Pulmonary artery endothelial cell (primary cell): ENCODE results near the gene TCF25. TPM values are rescaled to one million over a fixed set of nuclear protein-coding genes. Genes with fewer than 3 reads are reported as not detected.

Experiments used
- DNase-seq: peaks from one replicate; pipeline ENCODE4 v3.0.0-alpha.2; 2011; ENCODE audit warnings: low read depth, low spot score
- total RNA-seq: library from RNA; depleted of rRNA; stranded (reverse); fragments of >200 nt; gene quantifications from 2 replicates; pipeline ENCODE4 v1.2.3, GENCODE V29; 2014

TCF25 gene
- total RNA-seq, 1 donor from 2014 or later = 226 TPM

DNA sequence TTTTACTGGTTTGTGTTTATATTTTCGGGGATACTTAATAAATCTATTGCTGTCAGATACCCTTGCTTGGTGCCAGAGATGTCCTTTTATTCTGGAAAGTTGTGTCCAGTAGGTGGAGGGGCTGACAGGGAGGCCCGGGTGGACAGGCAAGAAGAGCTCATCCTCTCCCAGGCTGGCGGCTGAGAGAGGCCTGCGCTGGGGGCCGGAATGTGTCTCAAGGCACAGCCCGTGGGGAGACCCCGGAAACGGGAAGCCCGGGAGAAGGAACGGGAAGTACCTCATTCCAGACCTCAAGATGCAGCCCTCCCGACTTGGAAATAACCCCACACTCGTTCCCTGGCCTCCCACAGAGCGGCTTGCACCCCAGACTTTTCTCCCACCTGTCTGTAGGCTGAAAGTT is 62.6 kb downstream of the TCF25 start:
- DNase-seq = no peak

DNA sequence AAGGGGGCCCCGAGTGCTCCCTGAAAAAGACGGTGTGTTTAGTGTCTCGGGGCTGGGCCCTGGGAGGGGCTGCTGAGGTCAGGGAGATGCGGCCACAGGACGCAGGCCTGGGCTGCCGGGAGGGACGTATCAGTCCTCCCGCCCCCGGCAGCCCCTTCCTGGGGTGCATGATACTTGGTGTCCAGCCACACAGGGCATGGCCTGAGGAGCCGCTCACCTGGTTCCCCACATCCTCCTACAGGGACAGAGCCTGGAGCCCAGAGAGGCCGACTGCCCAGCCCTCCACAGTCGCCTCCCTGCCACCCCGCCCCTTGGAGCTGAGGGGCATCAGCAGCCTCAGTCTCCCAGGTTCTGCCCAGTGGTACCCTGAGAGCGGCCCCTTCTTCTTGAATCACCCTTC is 63.1 kb downstream of the TCF25 start:
- DNase-seq = no peak

DNA sequence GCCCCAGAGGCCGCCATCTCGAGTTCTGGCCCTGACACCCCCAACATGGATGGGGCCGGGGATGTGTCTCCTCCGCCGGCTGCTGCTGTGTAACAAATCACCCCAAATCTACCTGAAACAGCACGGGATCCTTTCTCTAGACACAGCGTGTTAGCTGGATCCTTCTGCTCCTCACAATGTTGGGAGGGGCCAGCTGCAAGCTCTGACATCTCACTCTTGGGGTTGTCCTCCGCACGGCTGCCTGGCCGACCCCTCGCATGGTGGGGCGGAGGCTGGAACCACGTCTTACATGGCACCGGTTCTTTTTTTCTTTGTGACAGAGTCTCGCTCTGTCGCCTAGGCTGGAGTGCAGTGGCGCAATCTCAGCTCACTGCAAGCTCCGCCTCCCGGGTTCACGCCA is 63.6 kb downstream of the TCF25 start:
- DNase-seq = no peak

DNA sequence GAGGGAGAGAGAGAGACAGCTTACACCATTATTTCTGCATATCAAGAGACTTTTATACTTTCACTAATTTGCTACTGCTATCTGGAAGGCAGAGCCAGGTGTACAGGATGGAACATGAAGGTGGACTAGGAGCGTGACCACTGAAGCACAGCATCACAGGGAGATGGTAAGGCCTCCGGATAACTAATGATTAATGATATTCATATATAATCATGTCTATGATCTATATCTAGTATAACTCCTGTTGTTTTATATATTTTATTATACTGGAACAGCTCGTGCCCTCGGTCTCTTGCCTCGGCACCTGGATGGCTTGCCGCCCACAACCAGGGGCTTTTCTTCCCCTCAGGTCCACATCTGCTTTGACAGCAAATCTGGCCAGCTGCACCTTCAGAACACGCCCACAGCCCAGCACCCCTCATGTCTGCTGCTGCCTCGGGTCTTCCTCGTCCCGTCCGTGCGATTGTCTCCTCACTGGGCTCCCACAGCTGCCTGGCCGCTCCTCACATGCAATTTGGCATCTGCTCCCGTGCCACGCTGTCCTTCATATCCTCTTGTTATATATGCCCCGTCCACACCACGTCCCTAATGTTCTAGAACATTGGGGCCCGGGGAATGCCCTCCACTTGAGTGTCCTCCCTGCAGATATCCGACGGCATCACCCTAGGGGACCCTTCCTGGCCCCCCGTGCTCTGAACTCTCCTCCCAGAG is 64.9 kb downstream of the TCF25 start:
- no peak for DNase-seq

DNA sequence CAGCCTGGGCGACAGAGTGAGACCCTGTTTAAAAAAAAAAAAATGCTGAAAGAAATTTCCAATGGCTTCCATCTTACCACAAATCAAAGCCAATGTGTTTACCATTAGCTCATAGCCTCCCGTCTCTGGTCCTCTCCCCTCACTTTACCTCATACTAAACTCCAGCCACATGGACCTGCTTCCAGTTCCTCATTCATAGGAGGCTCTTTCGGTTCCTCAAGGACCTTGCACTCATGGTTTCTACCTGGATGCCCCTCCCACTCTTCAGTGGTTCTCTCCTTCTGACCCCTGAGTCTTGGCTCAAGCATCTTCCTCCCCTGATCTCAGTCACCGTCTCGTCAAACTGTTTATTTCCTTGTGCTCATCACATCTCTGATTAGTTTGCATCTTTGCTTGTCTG is 71.4 kb downstream of the TCF25 start:
- DNase-seq = no peak

DNA sequence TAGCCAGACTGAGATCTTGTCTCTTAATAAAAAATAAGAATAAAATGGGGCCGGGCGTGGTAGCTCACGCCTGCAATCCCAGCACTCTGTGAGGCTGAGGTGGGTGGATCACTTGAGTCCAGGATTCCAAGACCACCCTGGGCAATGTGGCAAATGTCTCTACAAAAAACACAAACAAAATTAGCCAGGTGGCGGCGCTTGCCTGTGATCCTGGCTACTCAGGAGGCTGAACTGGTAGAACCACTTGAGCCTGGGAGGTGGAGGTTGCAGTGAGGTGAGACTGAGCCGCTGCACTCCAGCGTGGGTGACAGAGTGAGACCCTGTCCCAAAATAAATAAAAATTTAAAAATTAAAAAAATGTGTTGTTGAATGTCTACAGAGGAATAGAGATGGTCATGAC is 72.3 kb downstream of the TCF25 start:
- no peak for DNase-seq

DNA sequence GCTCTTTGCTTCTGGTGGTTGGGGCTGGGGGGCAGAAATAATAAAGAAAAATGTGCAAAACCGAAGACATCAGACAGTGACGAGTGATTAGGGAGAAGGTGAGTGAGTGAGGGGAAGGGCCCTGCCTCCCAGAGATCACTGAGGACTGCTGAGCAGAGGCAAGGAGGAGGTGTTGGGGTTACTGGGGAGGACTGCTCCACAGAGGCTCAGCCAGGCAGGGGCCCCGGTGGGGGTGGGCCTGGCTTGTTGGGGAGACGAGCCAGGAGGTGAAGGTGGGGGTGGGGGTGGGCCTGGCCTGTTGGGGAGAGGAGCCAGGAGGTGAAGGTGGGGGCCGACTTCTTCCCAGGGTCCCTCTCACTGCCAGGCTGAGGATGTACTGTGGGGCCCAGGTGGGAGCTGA is 73.1 kb downstream of the TCF25 start:
- DNase-seq = no peak

DNA sequence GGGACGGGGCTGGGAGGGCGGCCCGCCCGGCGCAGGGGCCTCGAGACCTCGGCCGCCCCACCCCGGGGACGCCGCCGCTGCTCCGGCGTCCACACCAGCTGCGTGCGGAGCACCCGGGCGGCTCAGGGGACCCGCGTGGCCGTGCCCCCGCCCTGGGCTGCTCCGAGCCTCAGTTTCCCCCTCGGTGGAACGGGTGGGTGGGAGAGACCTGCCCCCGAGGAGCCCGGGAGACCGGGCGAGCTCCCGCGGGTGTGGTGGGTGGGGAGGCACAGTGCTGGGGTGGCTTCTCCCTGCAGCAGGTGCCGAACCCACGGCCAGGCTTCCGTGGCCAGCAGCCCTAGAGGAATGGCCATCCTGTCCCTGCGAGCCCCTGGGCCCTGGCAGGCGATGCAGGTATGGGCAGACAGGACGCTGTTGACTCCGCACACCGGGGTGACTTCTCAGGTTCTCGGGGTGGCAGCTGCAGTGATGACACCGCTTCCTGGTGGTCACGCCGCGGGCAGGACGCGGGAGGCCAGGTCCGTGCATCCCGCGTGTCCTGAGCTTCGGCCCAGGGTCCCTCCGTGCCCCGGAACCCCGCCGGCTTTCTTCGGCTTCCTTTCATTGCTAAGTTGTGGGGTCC is 75.8 kb downstream of the TCF25 start:
- no peak for DNase-seq

DNA sequence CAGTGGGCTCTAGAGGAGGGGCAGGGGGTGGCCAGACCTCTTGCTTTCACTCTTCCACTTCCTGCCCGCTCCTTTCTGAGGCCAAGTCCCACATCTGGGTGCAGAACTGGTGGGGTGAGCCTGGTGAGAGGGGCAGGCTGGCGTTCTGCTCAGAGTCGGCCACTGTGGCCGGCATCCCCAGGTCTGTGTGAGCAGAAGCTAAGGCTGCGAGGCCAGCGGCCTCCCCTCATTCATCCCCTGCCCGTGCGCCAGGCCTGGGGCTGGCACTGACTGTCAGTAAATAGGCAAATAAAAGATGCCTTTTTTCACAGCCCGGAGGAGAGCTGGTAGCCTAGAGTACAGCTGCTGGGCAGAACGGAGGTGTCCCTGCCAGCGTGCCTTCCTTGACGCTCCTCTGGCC is 76.4 kb downstream of the TCF25 start:
- no peak for DNase-seq

DNA sequence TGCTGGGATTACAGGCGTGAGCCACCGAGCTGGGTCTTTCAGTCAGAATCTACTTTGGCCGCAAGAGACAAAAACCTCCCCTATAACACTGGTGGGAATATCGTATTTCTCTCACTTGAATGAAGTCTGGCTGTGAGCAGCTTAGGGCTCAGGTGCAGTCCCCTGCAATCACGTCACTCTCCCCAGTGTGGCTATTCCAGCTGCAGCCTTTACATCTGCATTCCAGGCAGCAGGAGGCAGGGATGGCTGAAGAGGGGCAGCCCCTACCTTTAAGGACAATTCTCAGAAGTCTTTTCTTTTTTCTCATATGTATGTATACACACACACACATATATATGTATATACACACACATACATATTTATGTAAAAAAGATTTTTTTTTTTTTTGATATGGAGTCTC is 78.1 kb downstream of the TCF25 start:
- no peak for DNase-seq

DNA sequence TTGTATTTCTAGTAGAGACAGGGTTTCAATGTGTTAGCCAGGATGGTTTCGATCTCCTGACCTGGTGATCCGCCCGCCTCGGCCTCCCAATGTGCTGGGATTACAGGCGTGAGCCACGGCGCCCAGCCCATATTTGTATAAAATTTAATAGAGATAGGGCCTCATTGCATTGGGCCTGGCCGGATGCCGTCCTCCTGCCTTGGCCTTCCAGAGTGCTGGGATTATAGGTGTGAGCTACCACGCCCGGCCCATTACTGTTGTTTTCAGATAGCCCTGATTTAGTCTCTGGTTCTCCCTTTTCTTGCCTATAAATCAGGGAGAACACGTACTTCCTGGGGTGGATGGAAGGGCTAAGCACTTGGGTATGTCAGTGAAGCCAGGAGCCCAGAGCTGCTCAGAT is 78.7 kb downstream of the TCF25 start:
- DNase-seq = no peak

DNA sequence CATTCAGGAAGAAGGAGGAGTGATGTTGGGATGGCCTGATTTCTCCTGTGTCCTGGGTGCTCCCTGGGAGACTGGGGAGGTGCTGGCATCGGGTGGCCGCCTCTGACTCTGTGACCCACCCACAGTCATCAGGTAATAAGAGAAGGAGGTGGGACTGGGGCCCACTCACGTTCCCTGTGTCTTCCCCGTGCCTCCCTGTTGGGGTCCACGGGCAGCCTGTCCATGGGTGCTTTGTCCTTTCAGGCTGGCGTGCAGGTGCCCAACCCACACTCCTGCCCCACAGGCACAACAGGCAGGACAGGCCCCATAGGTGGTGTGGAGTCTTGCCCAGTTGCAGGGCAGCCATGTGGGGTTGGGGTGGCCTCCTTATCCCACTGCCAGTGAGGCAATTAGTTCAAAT is 79.2 kb downstream of the TCF25 start:
- DNase-seq = no peak

DNA sequence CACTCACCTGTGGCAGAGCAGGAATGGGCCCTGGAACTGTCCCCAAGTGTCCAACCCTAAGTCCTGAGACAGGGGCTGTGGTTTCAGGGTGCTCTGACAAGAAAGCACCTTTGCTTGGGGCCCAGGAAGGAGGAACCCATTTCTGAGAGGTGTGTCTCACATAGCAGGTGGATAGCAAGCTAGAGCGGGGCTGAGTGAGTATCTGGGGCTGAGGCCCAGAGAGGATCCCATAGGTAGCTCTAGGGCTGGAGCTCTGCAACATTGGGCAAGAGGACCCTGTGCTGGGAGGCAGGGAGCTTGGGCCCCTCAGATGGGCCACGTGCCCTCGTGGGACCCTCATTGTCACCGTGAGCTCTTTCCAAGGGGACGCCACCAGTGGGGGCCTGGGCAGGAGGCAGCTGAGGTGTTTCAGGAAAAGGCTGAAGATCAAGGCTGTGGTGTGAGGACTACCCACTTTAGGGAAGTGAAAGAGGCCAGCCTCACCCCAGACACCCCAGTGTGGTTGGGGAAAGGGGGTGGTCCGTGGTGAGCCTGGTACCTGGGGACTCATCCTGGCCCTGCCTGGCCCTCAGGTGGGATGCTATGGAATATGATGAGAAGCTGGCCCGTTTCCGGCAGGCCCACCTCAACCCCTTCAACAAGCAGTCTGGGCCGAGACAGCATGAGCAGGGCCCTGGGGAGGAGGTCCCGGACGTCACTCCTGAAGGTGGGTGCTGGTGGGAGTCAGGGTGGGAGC is 80.4 kb downstream of the TCF25 start:
- no peak for DNase-seq

DNA sequence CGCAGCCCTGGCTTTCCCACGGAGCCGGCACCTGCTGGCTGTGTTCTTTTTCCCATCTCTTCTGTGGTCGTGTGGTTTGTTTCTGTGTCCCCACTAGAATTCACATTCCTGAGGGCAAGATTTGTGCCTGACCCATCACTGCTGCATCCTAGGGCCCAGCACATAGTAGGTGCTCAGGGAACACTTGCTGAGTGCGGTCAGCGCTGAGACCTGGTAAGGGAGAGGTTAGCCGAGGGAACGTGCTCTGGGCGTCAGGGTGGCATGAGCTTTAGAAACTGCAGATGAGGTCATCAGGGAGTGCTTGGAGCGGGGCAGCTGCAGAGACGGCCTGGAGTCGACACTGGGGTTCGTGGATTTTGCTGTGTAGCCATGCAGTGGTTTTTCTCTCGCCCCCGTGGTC is 81.1 kb downstream of the TCF25 start:
- DNase-seq = no peak

DNA sequence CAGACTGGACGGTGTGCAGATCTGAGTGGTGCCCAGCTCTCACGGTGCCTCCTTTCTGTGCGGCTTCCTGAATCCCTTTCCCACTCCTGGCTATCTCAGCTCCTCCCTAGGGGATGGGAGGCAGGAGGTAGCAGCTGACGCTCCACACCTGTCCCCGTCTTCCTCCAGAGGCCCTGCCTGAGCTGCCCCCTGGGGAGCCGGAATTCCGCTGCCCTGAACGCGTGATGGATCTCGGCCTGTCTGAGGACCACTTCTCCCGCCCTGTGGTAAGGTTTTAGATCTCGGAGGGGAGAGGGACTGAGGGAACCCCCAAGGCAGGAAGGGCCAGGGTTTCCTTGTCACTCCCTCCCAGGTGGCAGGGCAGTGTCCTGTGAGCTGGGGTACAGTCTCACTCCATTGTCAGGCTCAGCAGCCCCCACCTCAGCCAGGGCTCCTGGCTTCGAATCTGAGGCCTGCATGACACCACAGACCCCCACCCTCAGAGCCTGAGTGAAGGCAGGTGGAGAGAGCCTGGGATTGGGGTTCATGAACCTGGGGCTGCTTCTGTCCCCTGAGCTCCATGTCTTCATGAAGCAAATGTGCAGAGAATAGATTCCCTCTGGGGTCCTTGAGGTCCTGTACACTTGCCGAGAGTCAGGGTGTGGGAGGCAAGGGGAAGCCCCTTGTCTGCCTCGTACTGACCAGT is 81.8 kb downstream of the TCF25 start:
- no peak for DNase-seq

DNA sequence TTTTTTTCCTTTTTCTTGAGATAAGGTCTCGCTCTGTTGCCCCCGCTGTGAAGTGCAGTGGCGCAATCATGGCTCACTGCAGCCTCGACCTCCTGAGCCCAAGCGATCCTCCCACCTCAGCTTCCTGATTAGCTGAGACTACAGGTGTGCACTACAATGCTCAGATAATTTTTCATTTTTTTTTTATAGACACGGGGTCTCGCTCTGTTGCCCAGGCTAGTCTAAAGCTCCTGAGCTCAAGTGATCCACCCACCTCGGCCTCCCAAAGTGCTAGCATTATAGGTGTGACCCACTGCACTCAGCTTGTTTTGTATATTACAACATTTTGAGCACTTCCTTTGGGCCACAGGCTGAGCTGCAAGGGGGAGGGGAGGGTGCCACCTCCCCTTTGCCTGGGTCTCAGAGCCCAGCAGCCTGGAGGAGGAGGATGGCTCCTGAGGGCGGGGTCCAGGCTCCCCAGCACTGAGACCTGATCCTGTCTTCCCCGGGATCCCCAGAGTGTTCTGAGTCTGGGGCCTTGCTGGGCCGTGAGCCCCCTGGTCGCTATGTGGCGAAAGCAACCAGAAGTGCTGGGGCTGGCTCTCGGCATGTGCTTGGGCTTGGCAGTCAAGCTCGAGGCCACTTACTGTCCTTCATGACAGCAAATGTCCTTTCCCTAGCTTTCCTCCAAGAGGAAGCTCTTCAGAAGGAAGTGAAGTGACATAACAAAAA is 83.3 kb downstream of the TCF25 start:
- DNase-seq = no peak

DNA sequence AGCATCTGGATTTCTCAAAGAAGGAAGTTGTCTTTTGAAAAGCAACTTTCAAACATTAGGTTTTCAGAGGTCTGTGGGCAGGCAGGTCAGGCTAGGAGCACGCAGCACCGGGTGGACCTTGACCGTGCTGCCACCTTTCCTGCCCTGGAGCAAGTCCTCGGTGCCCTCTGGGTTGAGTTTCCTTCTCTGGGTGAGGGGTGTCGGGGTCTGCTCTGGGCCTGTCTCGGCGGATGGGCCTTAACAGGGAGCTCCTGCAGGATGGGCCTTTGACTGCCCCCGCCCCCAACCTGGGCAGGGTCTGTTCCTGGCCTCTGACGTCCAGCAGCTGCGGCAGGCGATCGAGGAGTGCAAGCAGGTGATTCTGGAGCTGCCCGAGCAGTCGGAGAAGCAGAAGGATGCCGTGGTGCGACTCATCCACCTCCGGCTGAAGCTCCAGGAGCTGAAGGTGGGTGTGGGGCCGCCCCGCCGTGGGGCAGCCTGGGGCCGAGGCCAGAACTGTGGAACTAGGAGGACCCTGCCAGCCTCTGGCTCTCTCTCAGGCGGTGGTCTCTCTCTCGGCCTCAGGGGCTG is 83.9 kb downstream of the TCF25 start:
- no peak for DNase-seq

DNA sequence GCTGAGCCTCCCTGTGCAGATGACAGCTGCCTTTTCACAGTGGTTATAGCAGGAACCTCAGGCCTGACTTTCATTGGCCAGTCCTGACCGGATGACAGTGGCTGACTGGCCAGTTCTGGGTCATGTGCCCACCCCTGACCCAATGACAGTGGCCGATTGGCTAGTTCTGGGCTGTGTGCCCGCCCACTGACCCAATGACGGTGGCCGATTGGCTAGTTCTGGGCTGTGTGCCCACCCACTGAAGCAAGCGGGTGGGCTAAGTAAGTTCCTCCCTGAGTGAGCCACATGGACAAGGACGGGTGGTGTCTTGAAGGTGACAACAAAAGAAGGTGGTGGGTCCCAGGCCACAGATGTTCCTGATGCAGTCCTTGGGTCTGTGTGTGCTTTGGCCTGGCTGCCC is 84.7 kb downstream of the TCF25 start:
- no peak for DNase-seq

DNA sequence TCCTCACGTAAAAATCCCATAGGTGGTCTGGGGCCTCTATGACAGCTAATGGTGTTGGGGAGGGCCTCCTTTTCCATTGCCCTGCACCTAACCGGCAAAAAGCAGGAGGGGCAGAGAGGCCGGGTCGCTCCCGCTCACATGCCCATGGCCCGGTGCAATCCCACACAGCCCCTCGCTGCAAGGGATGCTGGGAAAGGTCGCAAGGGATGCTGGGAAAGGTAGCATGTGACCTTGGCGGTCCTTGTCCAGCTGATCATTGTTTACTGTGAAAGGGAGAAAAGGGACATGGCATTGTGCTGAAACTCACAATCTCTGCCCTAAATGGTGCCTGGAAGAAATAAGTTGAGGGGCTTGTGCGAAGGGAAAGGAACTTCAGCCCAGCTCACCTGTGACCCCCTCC is 85.2 kb downstream of the TCF25 start:
- no peak for DNase-seq

DNA sequence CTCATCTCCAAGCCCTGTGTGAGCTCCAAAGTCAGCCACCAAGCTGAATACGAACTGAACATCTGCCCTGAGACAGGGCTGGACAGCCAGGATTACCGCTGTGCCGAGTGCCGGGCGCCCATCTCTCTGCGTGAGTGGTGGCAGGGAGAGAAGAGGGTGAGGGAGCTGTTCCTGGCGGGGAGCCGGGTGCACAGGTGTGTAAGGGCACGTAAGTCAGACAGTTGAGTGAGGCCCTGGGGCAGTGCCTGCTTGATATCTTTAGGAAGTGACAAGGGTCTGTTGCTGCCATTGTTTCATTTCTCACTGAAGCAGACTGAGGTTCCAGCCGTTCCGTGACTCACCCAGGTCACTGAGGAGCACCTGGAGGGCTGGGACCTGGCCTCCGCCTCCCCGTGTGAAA is 87.6 kb downstream of the TCF25 start:
- DNase-seq = no peak
